HG03139 (cell line): ENCODE measurements around the gene SAXO1.

Experiments
- ATAC-seq: cut with Tn5 transposase; IDR thresholded peaks from one replicate; pipeline ENCODE4 v1.9.1; 2021; ENCODE audit not compliant: unreplicated experiment

SAXO1 gene

GRCh38 chr9:18888290-18888689 lies 144.7 kb downstream of the SAXO1 start:
- no peak for ATAC-seq

GRCh38 chr9:18887546-18887945 lies 145.5 kb downstream of the SAXO1 start:
- ATAC-seq = no peak

GRCh38 chr9:18881758-18882157 lies 151.3 kb downstream of the SAXO1 start:
- no peak for ATAC-seq

GRCh38 chr9:18877984-18878383 lies 155.0 kb downstream of the SAXO1 start:
- no peak for ATAC-seq
